PFSK-1 (cell line): Measurements from ENCODE around the gene FAXDC2.

Experiments
- FOXP2 ChIP-seq: optimal IDR thresholded peaks from 2 replicates; pipeline ENCODE3; 2011; ENCODE audit warnings: borderline replicate concordance, control low read depth, inconsistent platforms; ENCODE audit not compliant: insufficient read depth; ENCODE audit errors: extremely low read length, extremely low read depth
- POLR2AphosphoS5 ChIP-seq: IDR thresholded peaks from 2 replicates; pipeline ENCODE4 v1.6.1; 2012; ENCODE audit warnings: low read depth, mild to moderate bottlenecking, control low read depth, low read length, moderate library complexity

DNA sequence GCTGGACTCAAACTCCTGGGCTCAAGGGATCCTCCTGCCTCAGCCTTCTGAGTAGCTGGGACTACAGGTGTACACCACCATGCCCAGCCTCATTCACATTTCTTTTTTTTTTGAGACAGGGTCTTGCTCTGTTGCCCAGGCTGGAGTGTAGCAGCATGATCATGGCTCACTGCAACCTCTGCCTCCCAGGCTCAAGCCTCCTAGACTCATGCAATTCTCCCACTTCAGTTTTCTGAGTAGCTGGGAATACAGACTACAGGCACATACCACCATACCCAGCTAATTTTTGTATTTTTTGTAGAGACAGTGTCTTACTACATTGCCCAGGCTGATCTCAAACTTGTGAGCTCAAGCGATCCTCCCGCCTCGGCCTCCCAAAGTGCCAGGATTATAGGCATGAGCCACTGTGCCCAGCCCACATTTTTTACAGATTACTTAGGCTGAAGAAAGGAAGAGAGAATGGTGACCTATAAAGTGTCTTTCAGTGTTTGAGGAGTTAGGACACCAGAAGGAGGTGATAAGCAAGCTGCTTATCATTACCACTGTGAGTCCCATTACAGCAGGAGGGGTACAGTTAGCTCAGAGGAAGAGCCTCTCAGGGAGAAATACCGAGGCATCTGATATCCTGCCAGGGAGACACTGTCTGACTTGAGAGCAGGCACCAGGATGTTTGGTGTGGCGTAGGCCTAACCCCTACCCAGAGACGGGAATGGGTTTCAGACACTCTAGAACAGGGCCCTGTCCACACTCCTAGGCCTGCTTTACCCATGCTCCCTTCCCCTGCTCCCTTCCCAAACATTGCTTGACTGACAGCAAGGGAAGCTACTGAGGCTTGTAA is 9.7 kb downstream of the FAXDC2 start:
- TF ChIP-seq POLR2AphosphoS5 (no peak), FOXP2 (no peak)
